Stimulated activated CD4-positive, alpha-beta T cell treated with anti-CD3 and anti-CD28 coated beads, Interleukin-12 subunit alpha, Interleukin-12 subunit beta, amount 100 ng/mL, for 48 hours (primary cell): ENCODE data around the gene CDK2.

Source experiments
- DNase-seq, 3 donors: peaks; one replicate each; pipeline ENCODE4 v3.0.0-alpha.2; 2020; ENCODE audit warnings: low read depth in 2 of 3, low spot score in 1 of 3

The CDK2 gene

DNA sequence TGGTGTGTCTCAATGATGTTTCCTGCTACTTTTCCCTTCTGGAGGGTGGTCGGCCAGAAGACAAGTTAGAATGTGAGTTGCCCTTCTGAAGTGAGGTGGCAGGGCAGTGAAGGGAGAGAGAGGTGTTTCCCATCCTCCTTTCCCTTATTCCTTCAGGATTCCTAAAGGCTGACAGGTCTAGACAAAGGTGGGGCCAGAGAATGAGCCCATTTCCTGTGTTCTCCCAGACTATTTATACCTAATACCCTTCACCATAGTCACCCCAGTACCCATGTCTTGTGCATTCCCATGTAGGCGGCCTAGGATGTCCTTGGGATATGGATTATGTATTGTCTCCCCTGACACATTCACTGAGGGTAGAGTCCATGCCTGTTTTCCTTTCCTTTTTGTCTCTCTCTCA is 28.6 kb upstream of the CDK2 start:
- no peak for DNase-seq

DNA sequence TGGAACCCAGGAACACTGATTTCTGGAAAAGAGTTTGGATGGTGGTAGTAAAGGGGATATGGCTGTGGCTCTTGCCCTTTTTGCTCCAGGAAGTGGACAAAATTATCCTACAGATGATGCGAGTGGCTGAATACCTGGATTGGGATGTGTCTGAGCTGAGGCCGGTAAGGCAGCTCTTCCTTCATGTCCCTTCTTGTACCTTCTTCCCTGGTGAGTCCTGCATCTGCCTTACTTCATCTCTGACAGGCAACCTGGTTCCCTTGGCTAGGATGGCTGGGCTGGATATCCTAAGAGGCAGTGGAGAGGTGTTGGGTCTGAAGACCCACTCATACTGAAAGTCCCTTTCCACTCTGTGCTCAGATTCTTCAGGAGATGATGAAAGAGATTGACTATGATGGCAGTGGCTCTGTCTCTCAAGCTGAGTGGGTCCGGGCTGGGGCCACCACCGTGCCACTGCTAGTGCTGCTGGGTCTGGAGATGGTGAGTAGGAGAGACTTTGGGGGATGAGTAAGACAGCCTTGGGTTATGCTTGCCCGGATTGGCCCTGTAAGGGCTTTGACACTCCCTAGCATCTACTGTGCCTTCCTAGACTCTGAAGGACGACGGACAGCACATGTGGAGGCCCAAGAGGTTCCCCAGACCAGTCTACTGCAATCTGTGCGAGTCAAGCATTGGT is 27.7 kb upstream of the CDK2 start:
- DNase-seq: no peak

DNA sequence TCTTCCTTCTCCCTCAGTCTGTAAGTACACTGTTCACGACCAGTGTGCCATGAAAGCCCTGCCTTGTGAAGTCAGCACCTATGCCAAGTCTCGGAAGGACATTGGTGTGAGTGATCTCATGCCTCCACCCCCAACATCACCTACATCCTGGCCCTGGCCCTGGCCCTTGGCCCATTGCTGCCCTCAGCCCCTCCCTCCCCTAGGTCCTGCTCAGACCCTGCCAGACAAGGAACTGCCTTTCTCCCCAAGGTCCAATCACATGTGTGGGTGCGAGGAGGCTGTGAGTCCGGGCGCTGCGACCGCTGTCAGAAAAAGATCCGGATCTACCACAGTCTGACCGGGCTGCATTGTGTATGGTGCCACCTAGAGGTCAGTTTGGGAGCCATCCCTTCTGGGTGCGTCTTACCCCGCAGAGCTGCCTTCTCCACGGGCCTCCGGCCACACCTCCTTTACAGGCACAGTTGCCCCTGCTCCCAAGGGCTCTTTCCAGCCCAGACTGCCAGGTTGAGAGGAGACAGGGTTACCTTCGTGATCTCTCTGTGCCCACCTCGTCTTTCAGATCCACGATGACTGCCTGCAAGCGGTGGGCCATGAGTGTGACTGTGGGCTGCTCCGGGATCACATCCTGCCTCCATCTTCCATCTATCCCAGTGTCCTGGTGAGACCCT is 26.4 kb upstream of the CDK2 start:
- DNase-seq: peak; percentile 75 to 90 (median 77)

DNA sequence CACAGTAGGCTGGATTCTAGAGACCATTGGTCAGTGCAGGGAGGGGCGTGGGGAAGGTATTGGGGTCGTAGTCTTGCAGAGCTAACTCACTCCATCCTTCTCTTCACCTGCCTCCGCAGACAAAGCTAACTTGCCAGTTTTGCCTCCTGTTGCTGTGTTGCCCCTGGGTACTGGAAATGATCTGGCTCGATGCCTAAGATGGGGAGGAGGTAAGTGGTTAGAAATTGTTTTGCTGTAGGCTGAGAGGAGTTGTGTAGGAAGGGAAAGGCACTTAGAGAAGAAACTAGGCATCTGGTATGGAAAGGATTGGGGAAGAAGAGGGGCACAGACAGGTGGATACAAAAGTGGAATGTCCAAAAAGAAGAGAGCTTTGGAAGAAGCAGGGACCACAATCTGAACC is 24.6 kb upstream of the CDK2 start:
- DNase-seq: no peak

DNA sequence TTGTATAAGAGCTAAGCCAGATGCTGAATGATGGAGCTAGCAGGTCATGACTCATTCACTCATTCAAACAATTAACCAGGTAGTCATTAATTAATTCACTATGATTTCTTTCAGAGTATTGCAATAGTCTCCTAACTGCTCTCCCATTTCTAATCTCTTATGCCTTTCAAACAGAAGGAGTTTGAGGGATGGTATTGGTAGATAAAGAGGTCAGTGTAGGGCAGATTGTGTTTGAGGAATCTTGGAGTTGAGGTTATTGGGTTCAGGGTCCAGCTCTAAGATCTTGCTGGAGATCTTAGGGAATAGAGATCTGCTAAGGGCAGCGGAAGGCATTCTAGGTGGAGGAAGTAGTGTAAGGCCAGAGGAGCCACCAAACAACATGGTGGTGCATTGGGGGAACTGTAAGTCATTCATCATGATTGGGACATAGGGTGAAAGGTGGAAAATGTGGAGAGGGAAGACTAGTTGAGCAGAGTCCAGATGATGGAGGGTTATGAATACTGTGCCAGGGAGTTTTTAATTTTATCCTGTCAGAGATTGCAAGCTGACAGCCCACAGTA is 24.0 kb upstream of the CDK2 start:
- no peak for DNase-seq

DNA sequence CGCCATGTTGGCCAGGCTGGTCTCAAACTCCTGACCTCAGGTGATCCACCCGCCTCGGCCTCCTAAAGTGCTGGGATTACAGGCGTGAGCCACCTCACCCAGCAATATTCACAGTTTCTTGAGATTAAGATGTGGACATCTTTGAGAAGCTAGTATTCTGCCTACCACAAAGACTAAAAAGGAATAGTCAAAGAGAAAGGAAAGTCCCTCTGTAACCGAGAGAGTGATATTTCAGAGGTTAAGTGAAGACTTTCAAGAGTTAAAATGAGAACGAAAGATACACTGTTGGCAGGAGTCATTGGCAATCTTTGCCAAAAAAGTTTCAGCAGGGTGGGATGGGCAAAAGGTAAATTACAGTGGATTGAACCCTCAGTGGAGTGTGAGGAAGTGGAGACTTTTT is 20.1 kb upstream of the CDK2 start:
- DNase-seq: no peak

DNA sequence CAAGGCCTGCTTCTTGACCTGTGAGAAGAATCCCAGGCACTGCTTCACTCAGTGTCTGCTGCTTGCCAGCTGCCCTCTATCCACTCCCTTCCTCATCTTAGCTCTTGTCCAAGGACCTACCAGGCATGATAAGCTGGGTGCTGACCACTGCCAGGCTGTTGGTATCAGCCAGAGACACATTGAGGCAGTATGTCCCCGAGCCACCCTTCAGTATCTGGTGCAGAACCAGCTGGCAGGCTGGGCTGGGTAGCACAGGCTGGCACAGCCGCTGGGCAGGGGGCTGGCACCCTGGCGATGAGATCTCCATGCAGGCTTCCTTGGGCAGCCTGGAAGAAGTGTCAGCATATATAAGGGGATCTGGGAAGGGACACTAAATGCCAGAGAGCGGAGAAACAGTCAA is 11.3 kb upstream of the CDK2 start:
- no peak for DNase-seq

DNA sequence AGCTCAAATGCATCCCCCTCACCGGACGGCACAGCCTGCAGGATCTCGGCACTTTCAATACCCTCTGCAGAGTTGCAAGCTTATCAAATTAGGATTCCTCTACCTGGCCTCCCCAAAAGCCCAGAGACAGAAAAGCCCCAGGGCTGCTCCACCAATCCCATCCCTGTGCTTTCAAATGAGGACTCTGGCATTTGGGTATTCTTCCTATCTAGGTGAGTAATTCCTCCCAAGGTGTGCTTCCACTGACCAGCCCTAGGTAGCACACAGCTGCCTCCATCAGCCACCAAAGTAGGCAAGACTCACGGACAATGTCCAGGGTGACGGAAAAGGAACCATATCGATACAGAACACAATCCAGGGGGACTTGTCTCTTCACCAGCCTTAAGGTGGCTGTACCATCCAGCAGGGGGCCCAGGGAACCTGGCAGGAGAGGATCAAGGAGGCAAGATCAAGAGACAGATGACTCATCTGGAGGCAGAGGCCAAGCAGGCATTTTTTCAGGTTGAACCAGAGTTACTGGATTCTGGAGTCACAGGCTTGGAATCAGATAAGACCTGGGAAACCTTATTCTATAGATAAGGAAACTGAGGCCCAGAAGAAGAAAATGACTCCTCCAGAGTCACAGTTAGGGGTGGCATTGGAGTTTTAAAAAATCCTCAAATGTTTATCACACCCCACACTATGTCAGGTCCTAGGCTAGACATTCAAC is 10.7 kb upstream of the CDK2 start:
- peak in 1 of 3 donors; percentile 32 for DNase-seq

DNA sequence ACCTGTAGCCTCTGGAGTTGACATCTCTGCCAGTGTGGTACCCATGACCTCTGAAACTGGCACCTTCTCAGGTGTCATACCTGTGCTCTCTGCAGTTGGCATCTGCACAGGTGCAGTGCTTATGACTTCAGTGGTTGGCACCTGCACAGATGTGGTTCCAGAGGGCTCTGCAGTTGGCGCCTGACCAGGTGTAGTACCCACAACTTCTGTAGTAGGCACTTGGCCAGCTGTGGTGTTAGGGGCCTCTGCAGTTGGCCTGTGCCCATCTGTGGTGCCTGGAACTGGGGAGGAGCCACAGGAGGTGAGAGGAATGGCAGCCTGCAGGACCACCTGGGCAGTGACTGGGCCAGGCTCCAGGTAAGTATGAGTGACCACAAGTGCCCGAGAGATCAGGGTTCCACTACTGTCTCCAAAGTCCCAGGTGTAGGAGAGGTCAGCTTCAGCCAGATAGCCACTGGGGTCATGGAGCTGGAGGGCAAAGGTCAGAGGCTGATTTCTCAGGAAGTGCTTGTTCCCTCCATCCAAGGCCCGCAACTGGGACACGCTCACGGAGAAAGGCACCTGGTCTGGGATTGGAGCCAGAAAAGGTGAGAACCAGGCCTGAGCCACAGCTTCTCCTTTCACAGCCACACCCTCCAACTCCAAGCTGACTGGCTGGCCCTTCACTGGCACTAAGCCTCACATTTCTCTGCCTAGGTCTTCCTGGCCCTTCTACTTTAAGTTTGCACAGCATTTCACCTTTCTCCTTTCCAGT is 9.3 kb upstream of the CDK2 start:
- no peak for DNase-seq

DNA sequence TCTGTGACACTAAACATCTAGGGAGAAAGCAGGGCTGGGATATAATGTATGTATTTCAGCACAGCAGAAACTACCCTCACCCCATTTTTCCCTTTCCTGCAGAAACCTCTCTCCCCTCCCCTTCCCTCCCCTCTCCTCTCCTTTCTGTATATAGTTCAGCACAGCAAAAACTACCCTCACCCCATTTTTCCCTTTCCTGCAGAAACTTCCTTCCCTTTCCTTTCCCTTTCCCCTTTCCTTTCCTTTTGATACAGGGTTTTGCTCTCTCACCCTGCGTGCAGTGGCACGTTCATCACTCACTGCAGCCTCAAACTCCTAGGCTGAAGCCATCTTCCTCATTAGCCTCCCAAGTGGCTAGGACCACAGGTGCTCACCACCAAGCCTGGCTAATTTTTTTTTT is 2.9 kb upstream of the CDK2 start:
- no peak for DNase-seq

DNA sequence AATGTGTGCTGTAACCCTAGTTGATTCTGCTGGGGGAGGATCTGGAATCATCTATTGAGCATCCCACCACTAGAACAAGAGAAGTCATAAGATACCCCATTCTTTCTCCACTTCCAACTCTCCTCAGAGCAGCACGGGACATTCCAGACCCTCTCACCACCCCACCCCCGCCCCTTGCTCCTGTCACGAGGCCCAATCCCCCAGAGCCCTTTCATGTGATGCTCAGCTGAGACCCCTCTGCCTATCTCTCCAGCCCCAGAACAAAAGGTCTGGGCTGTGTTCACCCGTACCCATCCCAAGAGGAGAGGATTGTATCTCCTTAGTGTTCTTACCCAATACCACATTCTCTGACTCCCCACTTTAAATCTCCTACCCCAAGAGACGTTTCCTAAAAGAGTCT is 1.4 kb upstream of the CDK2 start:
- no peak for DNase-seq

DNA sequence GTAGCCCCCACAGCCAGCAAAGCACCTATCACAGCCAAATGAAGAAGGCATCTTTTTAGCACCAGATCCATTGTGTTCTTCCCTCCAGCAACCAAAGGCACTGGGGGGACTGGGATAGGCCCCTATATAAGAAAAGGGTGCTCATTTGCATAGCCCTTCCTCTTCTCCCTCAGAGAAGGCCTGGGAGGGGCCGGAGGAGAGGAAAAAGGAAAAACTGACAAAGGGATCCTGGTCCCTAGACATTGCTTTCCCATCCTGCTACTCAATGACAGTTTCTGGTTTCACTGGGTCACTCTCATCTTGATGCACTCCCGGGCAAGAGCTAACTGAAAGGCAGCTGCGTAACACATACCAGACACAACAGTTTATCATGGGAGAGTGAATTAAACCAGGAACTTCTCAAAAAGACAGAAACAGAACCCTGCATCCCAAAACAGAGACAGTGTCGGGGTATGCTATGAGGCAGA is 656 bp upstream of the CDK2 start, which contains the start of gene PMEL:
Gene PMEL, minus strand, starts transcription at position 102 of the 467 bp plus-strand sequence. Its CDS starts 31 bp downstream, at position 71.
- DNase-seq: no peak

DNA sequence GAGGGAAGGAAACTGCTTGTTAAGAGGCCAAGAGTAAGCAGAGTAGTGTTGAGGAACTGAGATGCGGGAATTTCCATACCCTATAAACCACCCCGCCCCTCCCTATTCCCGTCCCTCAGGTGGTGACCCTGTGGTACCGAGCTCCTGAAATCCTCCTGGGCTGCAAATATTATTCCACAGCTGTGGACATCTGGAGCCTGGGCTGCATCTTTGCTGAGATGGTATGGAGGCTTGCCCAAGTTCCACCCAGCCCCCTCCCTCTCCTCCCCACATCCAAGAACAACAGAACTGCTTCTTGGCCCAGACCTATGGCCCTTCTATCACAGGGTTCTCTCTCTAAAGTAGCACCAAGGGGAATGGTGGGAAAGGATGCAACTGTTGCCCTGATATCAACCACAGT is 2.7 kb downstream of the CDK2 start:
- DNase-seq: no peak

DNA sequence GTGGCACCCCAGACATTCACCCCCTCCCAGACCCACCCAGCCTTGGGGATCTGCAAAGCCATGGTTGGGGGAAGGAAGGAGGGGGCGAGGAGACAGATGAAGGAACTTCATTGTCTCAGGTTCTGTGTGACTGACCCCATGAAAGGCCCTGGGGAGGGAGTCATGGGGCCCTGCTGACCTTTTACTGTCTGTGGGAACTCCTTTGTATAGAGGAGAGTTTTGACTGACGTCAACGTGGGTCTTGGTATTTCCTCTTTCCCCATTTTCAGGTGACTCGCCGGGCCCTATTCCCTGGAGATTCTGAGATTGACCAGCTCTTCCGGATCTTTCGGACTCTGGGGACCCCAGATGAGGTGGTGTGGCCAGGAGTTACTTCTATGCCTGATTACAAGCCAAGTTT is 4.1 kb downstream of the CDK2 start:
- DNase-seq: no peak

DNA sequence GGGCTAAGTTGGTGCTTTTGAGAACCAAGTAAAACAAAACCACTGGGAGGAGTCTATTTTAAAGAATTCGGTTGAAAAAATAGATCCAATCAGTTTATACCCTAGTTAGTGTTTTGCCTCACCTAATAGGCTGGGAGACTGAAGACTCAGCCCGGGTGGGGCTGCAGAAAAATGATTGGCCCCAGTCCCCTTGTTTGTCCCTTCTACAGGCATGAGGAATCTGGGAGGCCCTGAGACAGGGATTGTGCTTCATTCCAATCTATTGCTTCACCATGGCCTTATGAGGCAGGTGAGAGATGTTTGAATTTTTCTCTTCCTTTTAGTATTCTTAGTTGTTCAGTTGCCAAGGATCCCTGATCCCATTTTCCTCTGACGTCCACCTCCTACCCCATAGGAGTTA is 5.4 kb downstream of the CDK2 start:
- no peak for DNase-seq

DNA sequence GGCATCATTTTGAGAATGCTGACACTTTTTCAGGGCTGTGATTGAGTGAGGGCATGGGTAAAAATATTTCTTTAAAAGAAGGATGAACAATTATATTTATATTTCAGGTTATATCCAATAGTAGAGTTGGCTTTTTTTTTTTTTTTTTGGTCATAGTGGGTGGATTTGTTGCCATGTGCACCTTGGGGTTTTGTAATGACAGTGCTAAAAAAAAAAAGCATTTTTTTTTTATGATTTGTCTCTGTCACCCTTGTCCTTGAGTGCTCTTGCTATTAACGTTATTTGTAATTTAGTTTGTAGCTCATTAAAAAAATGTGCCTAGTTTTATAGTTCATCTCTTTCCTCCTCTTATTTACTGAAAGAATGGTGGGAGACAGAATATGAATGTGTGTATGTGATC is 5.8 kb downstream of the CDK2 start:
- no peak for DNase-seq

DNA sequence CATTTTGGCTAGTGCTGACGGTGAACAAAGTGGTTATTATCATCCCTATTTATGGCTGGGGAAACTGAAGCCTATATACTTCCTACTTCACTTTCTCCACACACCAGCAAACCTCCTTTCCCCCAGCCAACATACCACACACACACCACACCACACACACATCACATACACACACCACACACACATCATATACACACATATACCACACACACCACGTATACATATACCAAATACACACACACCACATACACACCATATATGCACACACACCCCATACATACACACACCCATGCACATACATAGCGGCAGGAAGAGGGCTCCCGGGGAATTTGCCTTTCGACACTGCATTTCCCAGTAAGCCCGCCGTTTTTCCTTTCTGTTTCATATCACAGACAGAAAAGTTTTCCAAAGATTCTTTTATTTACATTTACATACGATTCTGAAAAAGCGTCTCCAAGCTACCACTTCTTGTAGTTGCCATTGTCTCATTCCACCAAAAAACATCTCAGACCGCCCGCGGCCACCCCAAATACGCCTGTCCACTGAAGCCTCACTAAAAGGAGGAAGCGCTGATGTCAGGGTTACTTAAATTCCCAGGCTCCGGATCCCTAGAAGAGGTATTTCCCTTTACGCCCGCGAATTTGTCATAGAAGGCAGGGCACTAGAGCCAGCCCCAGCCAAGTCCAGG is 6.4 kb downstream of the CDK2 start:
- DNase-seq: no peak

DNA sequence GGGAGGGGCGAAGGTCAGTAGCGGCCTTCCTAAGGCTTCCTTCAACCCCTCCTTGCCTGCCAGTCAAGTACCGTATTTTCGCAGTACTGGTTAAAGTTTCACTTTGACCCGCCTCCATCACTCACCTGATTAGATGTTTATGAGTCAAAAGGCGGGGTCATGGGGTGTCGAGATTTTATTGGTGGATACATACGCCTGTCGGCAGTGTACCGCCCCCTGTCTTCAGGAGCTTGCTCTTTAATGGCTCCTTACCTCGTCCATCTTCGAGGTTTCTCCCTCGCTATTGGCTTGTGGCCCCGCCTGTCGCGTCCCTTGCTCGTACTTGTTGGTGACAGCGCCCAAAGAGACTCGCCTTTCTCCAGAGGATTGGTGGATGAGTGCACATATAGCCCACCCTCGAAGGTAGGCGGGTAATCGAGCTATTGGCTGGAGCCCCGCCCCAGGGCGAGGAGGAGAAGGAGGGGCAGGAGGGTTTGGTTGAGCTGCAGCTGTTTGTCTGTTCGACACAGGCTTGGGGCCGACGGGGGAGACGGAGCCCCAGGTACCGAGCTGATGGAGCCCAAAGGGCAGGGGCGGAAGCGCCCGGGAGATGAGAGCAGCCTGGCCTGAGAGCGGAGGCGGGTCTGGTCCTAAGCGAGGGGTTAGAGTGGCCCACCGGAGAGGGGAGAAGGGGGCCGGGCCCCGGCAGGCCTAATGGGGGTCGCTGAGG is 7.1 kb downstream of the CDK2 start, which contains the start of gene RAB5B:
Gene RAB5B, plus strand, starts transcription at position 480 of the 709 bp plus-strand sequence. CDS start 12,883 bp downstream, outside the sequence.
- DNase-seq: peak; percentile 95 to 98 (median 96)

DNA sequence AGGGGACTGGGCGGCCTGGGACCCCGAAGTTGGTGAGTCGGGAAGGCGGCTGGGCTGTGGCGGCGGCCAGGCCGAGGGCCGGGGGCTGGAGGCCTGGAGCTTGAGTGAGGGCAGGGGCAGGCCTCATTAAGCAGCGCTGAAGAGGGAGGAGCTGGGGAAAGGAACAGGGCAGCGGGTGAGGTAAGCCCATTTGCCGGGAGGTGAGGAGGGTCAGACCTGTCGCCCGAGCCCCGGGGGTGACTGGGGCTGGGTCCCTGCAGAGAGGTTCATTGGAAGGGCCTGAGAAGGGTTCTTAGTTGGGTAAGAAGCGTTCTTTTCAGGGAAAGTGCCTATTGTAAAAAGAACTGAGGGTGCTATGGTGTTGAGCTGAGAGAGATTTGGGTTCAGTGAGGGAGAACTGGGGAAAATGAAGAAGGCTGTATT is 7.7 kb downstream of the CDK2 start:
- DNase-seq: peak in 2 of 3 donors; percentile 12 to 19

DNA sequence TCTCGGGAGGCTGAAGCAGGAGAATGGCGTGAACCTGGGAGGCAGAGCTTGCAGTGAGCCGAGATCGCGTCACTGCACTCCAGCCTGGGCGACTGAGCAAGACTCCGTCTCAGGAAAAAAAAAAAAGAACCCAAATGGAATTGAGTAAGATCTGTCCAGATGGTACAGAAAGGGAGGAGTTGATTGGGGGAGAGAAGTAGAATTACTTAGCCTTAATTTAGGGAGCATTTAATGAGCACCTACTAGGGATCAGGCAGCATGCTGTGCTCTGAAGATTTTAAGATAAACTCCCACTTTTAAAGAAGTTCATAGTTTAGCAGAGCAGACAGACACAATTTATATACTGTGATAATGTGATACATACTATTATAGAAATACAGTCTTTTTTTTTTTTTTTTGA is 11.8 kb downstream of the CDK2 start:
- no peak for DNase-seq
